Fibroblast of skin of scalp (primary cell): ENCODE data around the gene RPS6KB1.
"Not testable (repeated sequence)": the region's sequence is repeated elsewhere in the genome, so short reads cannot be mapped to it uniquely, and the experiment has no call there.

Experiments
- DNase-seq: peaks from one replicate; pipeline ENCODE4 v3.0.0-alpha.2; 2013

RPS6KB1 gene

DNA sequence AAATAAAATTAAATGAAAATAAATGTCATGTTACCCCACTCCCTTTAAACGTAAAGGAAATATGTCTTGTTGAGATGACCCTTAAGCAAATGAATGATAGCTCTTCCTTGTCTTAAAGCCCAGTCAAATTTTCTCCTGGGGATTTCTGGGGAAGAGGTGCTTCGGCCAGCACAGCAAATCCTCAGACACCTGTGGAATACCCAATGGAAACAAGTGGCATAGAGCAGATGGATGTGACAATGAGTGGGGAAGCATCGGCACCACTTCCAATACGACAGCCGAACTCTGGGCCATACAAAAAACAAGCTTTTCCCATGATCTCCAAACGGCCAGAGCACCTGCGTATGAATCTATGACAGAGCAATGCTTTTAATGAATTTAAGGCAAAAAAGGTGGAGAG is 53.5 kb downstream of the RPS6KB1 start:
- not testable (repeated sequence) for DNase-seq

DNA sequence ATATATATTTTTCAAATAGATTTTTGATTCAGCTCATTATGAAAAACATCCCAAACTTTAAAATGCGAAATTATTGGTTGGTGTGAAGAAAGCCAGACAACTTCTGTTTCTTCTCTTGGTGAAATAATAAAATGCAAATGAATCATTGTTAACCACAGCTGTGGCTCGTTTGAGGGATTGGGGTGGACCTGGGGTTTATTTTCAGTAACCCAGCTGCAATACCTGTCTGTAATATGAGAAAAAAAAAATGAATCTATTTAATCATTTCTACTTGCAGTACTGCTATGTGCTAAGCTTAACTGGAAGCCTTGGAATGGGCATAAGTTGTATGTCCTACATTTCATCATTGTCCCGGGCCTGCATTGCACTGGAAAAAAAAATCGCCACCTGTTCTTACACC is 54.4 kb downstream of the RPS6KB1 start:
- not testable (repeated sequence) for DNase-seq

DNA sequence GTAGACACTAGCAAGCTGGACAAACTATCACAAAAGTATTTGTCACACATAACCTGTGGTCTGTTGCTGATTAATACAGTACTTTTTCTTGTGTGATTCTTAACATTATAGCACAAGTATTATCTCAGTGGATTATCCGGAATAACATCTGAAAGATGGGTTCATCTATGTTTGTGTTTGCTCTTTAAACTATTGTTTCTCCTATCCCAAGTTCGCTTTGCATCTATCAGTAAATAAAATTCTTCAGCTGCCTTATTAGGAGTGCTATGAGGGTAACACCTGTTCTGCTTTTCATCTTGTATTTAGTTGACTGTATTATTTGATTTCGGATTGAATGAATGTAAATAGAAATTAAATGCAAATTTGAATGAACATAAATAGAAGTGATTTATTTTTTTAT is 57.1 kb downstream of the RPS6KB1 start:
- no peak for DNase-seq

- no peak for DNase-seq
Observed at GRCh38 chr17:59954856-59955255, 61.9 kb downstream of the RPS6KB1 start.

DNA sequence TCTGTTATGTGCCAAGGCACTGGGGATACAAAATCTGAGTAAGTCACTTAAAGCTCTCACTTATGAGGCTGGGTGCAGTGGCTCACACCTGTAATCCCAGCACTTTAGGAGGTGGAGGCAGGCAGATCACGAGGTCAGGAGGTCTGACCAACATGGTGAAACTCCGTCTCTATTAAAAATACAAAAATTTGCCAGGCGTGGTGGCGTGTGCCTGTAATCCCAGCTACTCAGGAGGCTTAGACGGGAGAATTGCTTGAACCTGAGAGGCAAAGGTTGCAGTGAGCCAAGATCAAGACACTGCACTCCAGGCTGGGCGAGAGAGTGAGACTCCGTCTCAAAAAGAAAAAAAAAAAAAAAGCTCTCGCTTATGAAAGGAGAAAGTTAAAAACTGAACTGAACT is 66.7 kb downstream of the RPS6KB1 start:
- DNase-seq = not testable (repeated sequence)

DNA sequence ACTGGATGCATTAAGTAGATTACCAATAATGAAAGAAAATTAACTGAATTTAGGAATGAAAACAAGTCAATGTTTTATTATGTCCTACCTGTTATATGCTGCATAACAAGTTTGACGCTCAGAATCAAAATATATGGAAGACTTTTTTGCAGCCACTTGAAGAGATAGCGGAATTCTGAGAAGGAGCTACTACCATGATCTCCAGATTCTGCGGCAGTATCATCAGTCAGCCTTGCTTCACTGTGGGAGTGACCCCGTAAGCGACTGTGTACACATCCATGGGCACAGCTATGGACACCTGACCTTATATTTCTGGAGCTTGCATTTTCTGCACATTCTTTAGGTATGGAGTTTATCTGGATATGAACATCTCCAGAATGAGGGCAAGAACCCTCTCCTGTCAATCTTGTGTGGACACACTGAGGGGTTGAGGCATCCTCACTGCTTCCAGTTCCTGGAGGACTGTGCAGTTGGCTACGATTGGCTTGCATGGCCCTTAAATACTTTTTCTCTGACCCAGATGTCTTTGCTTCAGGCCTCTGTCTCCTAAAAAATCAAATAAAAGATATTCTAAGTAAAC is 69.9 kb downstream of the RPS6KB1 start:
- DNase-seq = no peak

DNA sequence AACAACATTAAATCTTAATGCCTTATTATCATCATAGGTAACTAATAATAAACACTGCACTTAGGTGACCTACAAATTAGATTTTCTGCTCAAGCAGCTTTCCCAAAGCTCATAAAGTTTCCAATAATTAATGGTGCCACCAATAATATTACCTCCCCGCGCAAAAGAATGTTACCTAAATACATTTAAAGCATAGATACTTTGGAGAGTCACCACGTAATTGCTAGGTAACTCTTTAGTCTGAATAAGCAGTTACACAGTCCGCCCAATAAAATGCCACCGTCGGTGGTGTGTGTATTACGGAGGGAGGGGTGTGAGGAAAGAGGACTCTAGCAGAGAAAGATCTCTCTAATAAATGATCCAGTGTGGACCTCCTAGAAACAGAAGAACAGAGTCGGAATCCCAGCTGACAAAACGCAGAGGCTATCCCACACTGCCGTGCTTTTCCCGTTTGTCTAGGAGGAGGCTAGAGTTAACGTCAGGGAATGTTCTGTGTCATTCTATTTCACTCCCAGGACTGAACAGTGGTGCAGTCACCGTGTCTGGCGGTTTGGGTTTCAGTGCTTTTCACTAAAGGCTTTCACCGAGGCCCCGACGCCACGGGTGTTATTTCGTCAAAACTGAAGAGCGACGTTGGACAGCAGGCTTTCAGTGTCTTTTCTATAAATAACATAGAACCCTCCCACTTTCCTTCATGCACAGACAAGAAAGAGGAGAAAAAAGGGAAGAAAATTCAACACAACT is 71.0 kb downstream of the RPS6KB1 start:
- peak; percentile 56 for DNase-seq

DNA sequence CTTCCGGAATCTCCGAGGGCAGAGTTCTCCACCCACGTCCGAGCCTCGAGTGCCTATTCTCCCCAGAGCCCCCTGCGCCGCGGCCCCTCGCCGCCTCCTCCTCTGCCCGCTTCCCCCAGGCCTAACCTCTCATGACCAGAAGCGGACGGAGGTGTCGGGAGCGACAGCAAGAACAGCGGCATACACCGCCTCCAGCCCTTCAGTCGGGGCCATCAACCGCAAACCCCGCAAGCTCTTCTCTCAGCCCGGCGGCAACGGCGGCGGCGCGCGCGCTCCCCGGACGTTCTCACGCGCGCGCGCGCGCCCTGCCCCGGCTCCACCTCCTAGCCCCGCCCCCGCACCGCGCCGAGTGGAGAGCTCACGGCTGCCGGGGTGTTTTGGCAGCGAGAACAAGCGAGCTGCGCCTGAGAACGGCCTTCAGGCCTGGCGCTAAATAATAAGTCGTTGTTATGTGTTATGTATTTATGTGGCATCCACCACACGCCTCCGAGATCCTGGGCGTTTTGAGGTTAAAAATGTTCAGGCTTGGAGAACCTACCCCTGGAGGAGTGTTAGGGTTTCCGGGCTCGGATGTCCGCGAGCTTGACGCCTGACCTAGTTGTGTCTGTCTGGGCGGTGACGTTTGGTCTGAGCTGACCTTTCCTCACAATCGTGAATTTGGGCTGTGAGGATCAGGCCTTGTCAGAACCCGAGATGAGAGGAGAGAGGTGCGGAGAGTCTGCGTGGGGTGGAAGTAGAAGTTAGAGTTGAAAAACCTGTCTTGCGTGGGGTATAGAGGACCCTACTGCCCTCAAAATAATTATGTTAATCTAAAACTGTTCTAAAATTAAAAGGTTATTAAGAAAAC is 71.8 kb downstream of the RPS6KB1 start, which contains the start of gene RNFT1:
RNFT1 (minus strand) TSS at position 259 of the 847 bp plus-strand sequence; CDS start at position 182, 77 bp downstream.
- DNase-seq = peak; percentile 85

GRCh38 chr17:59971771-59972170 is 78.8 kb downstream of the RPS6KB1 start:
- DNase-seq = not testable (repeated sequence)

GRCh38 chr17:59972778-59973177 is 79.9 kb downstream of the RPS6KB1 start:
- DNase-seq = peak; percentile 45

GRCh38 chr17:59973483-59973882 is 80.6 kb downstream of the RPS6KB1 start:
- DNase-seq = not testable (repeated sequence)

DNA sequence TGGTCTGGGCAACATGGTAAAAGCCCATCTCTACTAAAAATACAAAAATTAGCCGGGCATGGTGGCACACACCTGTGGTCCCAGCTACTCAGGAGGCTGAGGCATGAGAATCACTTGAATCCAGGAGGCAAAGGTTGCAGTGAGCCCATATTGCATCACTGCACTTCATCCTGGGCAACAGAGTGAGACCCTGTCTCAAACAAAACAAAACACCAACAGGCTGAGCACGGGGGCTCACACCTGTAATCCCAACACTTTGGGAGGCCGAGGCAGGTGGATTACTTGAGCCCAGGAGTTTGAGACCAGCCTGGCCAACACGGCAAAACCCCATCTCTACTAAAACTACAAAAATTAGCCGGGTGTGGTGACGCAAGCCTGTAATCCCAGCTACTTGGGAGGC is 82.2 kb downstream of the RPS6KB1 start:
- not testable (repeated sequence) for DNase-seq

GRCh38 chr17:59996608-59997007 is 103.7 kb downstream of the RPS6KB1 start:
- DNase-seq = not testable (repeated sequence)
